ENCODE measurements around the gene KCNE2.
"Not testable (repeated sequence)": the region's sequence is repeated elsewhere in the genome, so short reads cannot be mapped to it uniquely, and the experiment has no call there.

DNA sequence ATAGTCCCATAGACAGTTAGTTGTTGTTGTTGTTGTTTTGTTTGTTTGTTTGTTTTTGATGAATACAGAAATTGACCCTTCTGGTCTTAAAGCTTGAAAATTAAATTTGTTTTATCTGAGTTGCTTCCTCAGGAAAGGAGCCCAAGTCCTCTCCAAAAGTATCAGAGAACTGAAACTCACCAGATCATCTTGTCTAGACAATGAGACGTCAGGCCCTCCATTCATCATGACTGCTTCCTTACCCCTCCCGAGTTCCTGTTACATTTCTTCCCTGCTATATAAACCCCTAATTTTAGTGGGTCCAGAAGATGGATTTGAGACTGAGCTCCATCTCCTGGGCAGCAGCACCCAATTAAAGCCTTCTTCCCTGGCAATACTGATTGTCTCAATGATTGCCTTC lies 42.9 kb downstream of the KCNE2 start:
- TF ChIP-seq POLR2A (IDR thresholded peaks at IDR 0.05); CTCF (IDR thresholded peaks at IDR 0.05 in 8 of 11, conservative IDR thresholded peaks at IDR 0.05 in 3 of 11); POLR2AphosphoS5 (IDR thresholded peaks at IDR 0.05): not testable (repeated sequence)
